GM21528 (cell line): ENCODE measurements around the gene DPH3.

Experiments used
- ATAC-seq: cut with Tn5 transposase; IDR thresholded peaks from one replicate; pipeline ENCODE4 v1.9.1; 2021; ENCODE audit warnings: mild to moderate bottlenecking, moderate library complexity; ENCODE audit not compliant: unreplicated experiment, low FRiP score

The DPH3 gene

GRCh38 chr3:16239086-16239770 is 25.5 kb downstream of the DPH3 start:
- ATAC-seq: no peak

GRCh38 chr3:16236856-16237393 is 27.8 kb downstream of the DPH3 start:
- ATAC-seq: no peak

GRCh38 chr3:16236030-16236639 is 28.6 kb downstream of the DPH3 start:
- no peak for ATAC-seq

GRCh38 chr3:16234281-16234680 is 30.5 kb downstream of the DPH3 start:
- ATAC-seq: no peak

DNA sequence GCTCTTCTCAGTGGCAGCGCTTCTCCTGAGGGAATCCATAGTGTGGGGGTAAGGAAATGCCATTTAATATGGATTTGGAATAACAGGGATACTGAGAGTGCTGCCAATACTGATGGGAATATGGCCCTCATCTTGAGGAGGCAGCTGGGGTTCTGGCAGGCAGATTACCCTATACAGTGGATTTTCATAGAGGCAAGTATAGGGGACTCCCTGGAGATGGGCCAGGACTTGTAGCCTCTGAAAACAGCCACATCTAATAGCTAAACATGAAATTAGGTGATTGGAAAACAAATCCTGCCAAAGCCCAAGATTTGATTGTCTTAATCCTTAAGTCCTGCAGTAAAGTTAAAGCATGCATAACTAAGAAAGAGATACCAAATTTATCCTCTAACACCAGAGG is 30.9 kb downstream of the DPH3 start:
- ATAC-seq: no peak

DNA sequence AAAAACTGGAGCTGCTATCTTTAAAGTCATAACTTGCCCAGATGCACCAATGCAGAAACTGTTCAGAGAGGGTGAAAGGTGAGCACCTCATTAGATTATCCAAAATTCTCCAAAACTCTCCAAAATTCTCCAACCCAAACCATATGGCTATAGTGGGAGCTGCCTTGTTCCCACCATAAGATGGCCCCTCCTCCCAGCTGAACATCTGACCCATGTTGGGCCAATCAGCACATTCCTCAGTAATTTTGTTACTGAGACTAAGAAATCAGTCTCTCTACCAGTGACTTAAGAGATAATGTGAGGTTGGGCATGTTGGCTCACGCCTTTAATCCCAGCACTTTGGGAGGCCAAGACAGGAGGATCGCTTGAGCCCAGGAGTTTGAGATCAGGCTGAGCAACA is 32.8 kb downstream of the DPH3 start:
- ATAC-seq: no peak

DNA sequence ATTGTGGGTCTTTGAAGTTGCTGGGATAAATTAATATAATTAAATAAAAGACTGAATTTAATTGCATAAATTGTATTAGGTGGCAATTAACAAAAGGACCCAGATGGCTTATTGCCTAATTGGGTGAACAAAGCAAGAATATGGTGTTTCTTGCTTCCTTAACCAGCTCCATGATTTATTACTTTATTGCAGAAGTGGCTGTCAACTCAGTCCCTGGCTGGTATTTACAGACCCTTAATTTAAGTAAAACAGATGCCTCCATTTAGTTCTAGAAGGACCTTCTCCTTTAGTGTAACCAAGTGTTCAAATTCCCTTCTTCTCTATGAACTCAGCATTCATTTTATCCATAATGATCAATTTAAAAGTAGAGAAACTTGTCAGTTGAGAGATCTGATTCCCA is 35.1 kb downstream of the DPH3 start:
- ATAC-seq: no peak

DNA sequence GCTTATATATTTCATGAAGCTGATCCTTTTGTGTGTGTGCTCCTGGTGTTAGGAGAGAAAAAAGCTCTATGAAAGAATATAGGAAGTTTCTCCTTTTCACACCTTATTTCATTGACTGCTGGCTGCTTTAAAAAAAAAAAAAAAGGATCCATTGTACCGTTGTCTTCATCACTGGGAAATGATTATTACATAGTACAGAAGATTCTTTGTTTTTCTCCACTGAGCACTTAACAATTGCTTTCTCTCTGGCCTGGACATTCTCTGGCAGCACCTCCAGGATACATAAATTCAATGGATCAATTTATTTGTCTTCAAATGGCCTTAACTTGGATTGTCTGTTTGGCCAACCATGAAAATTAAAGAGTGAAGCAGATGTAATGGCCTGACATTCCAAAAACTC is 37.2 kb downstream of the DPH3 start:
- ATAC-seq: no peak

- ATAC-seq: no peak
Observed at GRCh38 chr3:16224325-16224724, 40.4 kb downstream of the DPH3 start.

DNA sequence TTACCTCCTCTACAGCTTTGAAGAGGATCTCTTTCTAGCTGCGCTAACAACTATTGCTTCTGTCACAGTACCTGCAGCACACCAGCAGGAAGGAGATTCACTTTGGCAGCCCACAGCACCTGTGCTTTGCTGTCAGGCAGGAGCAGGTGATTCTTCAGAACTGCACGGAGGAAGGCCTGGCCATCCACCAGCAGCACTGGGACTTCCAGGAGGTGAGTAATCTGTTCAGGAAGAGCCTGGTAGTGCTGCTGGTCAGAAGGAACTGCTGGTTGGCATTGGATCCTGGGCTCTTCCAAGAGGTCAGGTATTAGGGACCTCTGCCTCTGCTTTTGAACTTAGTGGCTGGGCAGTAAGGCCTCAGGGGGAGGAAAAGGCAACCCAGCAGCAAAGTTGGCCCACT is 42.2 kb downstream of the DPH3 start:
- ATAC-seq: no peak

- ATAC-seq: no peak
Observed at GRCh38 chr3:16221990-16222389, 42.8 kb downstream of the DPH3 start.

DNA sequence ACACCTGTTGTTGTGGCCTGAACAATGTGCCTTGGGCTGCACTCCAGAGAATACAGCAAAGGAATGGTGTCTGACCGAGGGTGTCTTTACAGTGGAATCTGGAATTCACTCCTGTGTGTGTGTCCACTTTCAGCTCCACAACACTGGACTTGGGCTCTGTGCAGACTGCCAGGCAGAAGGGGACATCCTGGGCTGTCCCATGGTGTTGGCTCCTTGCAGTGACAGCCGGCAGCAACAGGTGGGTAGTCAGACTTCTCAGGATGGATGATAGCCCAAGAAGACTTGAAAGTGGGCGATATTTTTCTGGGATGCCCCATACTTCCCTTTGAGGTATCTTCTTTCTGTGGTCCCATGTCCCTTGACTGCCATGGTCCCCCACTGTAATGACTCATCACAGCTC is 45.0 kb downstream of the DPH3 start:
- ATAC-seq: no peak

- ATAC-seq: no peak
Observed at GRCh38 chr3:16216373-16216935, 48.3 kb downstream of the DPH3 start.

DNA sequence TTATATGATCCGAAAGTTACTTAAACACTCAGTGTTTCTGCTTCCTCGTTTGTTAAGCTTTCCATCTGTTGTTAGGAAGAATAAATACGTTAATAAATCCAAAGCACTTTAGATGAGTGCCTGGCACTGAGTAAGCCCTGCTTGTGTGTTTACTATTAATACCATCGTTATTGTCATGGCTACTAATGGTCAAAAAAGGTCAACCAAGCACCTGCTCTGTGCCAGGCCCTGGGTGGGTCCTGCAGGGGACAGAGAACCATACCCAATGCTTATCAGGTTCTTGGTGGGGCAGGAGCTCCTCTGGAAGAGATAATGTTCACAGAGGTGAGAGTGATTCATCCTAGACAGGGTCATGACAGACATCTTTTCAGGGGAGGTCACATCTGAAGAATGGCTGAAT is 50.4 kb downstream of the DPH3 start:
- ATAC-seq: no peak

DNA sequence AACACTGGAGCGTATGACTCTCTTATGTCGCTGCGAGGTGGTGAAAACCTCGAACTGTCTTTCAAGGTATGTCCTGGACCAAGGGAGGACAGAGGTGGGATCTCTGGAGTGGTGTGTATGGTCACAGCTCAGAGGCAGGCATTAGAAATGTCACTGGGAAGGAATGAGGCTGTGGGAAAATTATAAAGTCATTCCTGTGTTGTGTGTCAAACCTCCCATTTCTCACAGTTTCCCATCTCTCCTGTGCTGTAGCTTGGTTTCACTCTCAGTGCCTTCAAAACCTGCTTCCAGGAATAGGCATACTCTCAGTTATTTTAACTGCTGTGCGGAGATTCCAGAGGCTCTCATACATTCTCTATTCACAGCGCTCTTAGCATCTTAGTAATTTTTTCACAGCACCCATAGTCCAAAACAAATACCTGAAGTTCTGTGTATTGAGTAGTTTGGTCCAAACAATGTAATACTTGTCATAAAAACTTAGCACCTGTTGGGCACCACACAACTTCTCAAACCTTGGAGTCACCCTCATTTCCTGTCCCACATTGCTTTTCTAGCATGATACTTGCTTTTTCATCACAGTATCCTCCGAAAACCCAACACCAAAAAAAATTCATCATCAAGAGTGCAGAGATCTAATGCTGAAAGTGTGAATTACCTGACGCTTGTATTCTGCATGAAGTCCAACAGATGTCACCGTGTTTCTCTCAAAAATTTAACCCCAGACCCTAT is 53.4 kb downstream of the DPH3 start:
- ATAC-seq: no peak
